ENCODE data around the gene ATP2B3. TPM values are rescaled to one million over a fixed set of nuclear protein-coding genes. Genes with fewer than 3 reads are reported as not detected.

ATP2B3 gene
- total RNA-seq, 3 donors from 2014 or later (not counting 1 experiment from before 2014, with no cell fraction given), result not detected

GRCh38 chrX:153627675-153628111 lies 110.3 kb downstream of the ATP2B3 start:
- H3K4me3 ChIP-seq (ENCODE audit: low read length), result no peak overlapping the region
- Mint-ChIP-seq H3K27me3 (ENCODE audit: low read depth in 2 of 2) (peaks cover 2 to 8% of the 10 kb centered on the region in 2 donors), H3K36me3 (no peaks in the 10 kb centered on the region), H3K4me3 (no peak overlapping the region), H3K4me1 (no peaks in the 10 kb centered on the region), H3K27ac (no peak overlapping the region), H3K9me3 (no peaks in the 10 kb centered on the region)
- no peaks in the 10 kb centered on the region for H3K9me3 ChIP-seq (ENCODE audit: control insufficient read depth, insufficient read depth, low read length)
- H3K36me3 ChIP-seq (ENCODE audit: control insufficient read depth, insufficient read depth, low read length), result no peaks in the 10 kb centered on the region
- intact Hi-C loops (cut with micrococcal nuclease), result no loop called here
- WGBS (ENCODE audit: insufficient coverage), result 41% methylated on average over 15 of the region's 15 CpGs
- no peak for ATAC-seq
- DNase-seq, result no peak
- H3K4me1 ChIP-seq (ENCODE audit: control insufficient read depth, insufficient read depth, low read length), result no peaks in the 10 kb centered on the region
- no peaks in the 10 kb centered on the region for H3K27me3 ChIP-seq (ENCODE audit: control insufficient read depth, insufficient read depth, low read length)
- no peak for TF ChIP-seq CTCF (IDR thresholded peaks at IDR 0.05)
- H3K27ac ChIP-seq (ENCODE audit: low read length), result no peak overlapping the region

GRCh38 chrX:153628129-153628528 lies 110.7 kb downstream of the ATP2B3 start:
- Mint-ChIP-seq H3K36me3 (no peaks in the 10 kb centered on the region), H3K4me1 (no peaks in the 10 kb centered on the region), H3K9me3 (no peaks in the 10 kb centered on the region), H3K27ac (no peak overlapping the region), H3K4me3 (no peak overlapping the region), H3K27me3 (ENCODE audit: low read depth in 2 of 2) (peaks cover 2 to 7% of the 10 kb centered on the region in 2 donors)
- 98% methylated on average over 5 of the region's 8 CpGs for WGBS (ENCODE audit: insufficient coverage)
- no peak for DNase-seq
- Histone ChIP-seq H3K9me3 (ENCODE audit: control insufficient read depth, insufficient read depth, low read length) (no peaks in the 10 kb centered on the region), H3K4me1 (ENCODE audit: control insufficient read depth, insufficient read depth, low read length) (no peaks in the 10 kb centered on the region), H3K27ac (ENCODE audit: low read length) (no peak overlapping the region), H3K36me3 (ENCODE audit: control insufficient read depth, insufficient read depth, low read length) (no peaks in the 10 kb centered on the region), H3K27me3 (ENCODE audit: control insufficient read depth, insufficient read depth, low read length) (no peaks in the 10 kb centered on the region), H3K4me3 (ENCODE audit: low read length) (no peak overlapping the region)
- ATAC-seq, result no peak
- TF ChIP-seq CTCF (IDR thresholded peaks at IDR 0.05), result no peak
- intact Hi-C loops (cut with micrococcal nuclease), result no loop called here

GRCh38 chrX:153628665-153629064 lies 111.2 kb downstream of the ATP2B3 start:
- Mint-ChIP-seq H3K27me3 (ENCODE audit: low read depth in 2 of 2) (peaks cover 2 to 7% of the 10 kb centered on the region in 2 donors), H3K27ac (no peak overlapping the region), H3K4me3 (no peak overlapping the region), H3K36me3 (no peaks in the 10 kb centered on the region), H3K4me1 (no peaks in the 10 kb centered on the region), H3K9me3 (no peaks in the 10 kb centered on the region)
- WGBS (ENCODE audit: insufficient coverage), result 94% methylated on average over 11 of the region's 12 CpGs
- H3K9me3 ChIP-seq (ENCODE audit: control insufficient read depth, insufficient read depth, low read length), result no peaks in the 10 kb centered on the region
- no peaks in the 10 kb centered on the region for H3K36me3 ChIP-seq (ENCODE audit: control insufficient read depth, insufficient read depth, low read length)
- H3K27me3 ChIP-seq (ENCODE audit: control insufficient read depth, insufficient read depth, low read length), result no peaks in the 10 kb centered on the region
- no peak overlapping the region for H3K27ac ChIP-seq (ENCODE audit: low read length)
- intact Hi-C loops (cut with micrococcal nuclease), result no loop called here
- no peaks in the 10 kb centered on the region for H3K4me1 ChIP-seq (ENCODE audit: control insufficient read depth, insufficient read depth, low read length)
- no peak for DNase-seq
- no peak for ATAC-seq
- no peak overlapping the region for H3K4me3 ChIP-seq (ENCODE audit: low read length)
- no peak for TF ChIP-seq CTCF (IDR thresholded peaks at IDR 0.05)

- intact Hi-C loops (cut with micrococcal nuclease), result no loop called here
- H3K9me3 Mint-ChIP-seq, result no peaks in the 10 kb centered on the region
- peaks cover 2 to 7% of the 10 kb centered on the region in 2 donors for H3K27me3 Mint-ChIP-seq (ENCODE audit: low read depth in 2 of 2)
- H3K9me3 ChIP-seq (ENCODE audit: control insufficient read depth, insufficient read depth, low read length), result no peaks in the 10 kb centered on the region
- no peak overlapping the region for H3K4me3 ChIP-seq (ENCODE audit: low read length)
- ATAC-seq (no peak), DNase-seq (no peak)
- no peak overlapping the region for H3K4me3 Mint-ChIP-seq
- TF ChIP-seq CTCF (IDR thresholded peaks at IDR 0.05), result no peak
- no peaks in the 10 kb centered on the region for H3K36me3 Mint-ChIP-seq
- H3K4me1 Mint-ChIP-seq, result no peaks in the 10 kb centered on the region
- H3K36me3 ChIP-seq (ENCODE audit: control insufficient read depth, insufficient read depth, low read length), result no peaks in the 10 kb centered on the region
- H3K4me1 ChIP-seq (ENCODE audit: control insufficient read depth, insufficient read depth, low read length), result no peaks in the 10 kb centered on the region
- no peaks in the 10 kb centered on the region for H3K27me3 ChIP-seq (ENCODE audit: control insufficient read depth, insufficient read depth, low read length)
- H3K27ac ChIP-seq (ENCODE audit: low read length), result no peak overlapping the region
- no peak overlapping the region for H3K27ac Mint-ChIP-seq
- WGBS (ENCODE audit: insufficient coverage), result 98% methylated on average over 2 of the region's 2 CpGs
Observed at GRCh38 chrX:153631346-153631745, 113.9 kb downstream of the ATP2B3 start.

Measured in natural killer cell (primary cell).